GM23248 (cell line): ENCODE data around the gene OR10H5.
"Not testable (repeated sequence)": the region's sequence is repeated elsewhere in the genome, so short reads cannot be mapped to it uniquely, and the experiment has no call there.

Experiments used
- EZH2 ChIP-seq: fragments of 200-600 bp; sonication (generic); IDR thresholded peaks from 2 replicates; pipeline ENCODE4 v1.6.1; 2018; ENCODE audit warnings: antibody characterized with exemption, mild to moderate bottlenecking; ENCODE audit not compliant: insufficient read depth, poor library complexity, severe bottlenecking
- EZH2phosphoT487 ChIP-seq: fragments of 200-600 bp; sonication (generic); IDR thresholded peaks from 2 replicates; pipeline ENCODE4 v1.6.1; 2018; ENCODE audit warnings: antibody characterized with exemption, moderate library complexity, mild to moderate bottlenecking, low read depth; ENCODE audit not compliant: insufficient read depth

- TF ChIP-seq EZH2, EZH2phosphoT487: not testable (repeated sequence)
Measured at GRCh38 chr19:15843894-15844222, 56.4 kb downstream of the OR10H5 start.
